PC-3 (cell line): ENCODE measurements around the gene METTL6.

Source experiments
- CTCF ChIP-seq: fragments of 300-600 bp; sonication (generic); conservative IDR thresholded peaks from 2 replicates; pipeline ENCODE4 v1.5.1; 2017; ENCODE audit warnings: antibody characterized with exemption, low read depth, mild to moderate bottlenecking, low read length
- EZH2 ChIP-seq: fragments of 300-600 bp; sonication (generic); IDR thresholded peaks from one replicate; pipeline ENCODE4 v1.6.1; 2017; ENCODE audit warnings: antibody characterized with exemption, mild to moderate bottlenecking, low read length; ENCODE audit not compliant: unreplicated experiment
- EZH2phosphoT487 ChIP-seq: fragments of 300-600 bp; sonication (generic); IDR thresholded peaks from 2 replicates; pipeline ENCODE4 v1.6.1; 2018; ENCODE audit warnings: mild to moderate bottlenecking, antibody characterized with exemption, low read length, borderline replicate concordance

DNA sequence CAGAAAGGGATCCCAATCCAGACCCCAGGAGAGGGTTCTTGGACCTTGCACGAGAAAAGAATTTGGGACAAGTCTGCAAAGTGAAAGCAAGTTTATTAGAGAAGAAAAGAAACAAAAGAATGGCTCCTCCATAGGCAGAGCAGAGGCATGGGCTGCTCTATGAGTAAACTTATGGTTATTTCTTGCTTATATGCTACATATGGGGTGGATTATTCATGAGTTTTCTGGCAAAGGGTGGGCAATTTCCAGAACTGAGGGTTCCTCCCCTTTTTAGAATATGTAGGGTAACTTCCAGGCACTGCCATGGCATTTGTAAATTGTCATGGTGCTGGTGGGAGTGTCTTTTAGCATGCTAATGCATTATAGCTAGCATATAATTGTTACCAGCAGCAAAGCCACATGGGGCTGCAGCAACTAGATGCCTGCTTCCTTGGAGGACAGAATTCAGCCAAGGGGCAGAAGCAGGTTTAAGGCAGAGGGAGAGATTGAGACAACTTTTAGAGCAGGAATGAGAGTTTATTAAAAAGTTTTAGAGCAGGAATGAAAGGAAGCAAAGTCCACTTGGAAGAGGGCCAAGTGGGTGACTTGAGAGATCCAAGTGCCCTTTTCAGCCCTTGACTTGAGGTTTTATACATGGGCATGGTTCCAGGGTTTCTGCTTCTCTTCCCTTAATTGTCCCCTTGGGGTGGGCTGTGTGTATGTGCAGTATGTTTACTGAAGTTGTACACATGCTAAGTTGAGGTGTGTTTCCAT lies 41.3 kb downstream of the METTL6 start:
- TF ChIP-seq CTCF = no peak
- no peak for TF ChIP-seq EZH2
- no peak for TF ChIP-seq EZH2phosphoT487
